HG02884 (cell line): Measurements from ENCODE around the gene KCNC3.

Experiments used
- ATAC-seq: cut with Tn5 transposase; IDR thresholded peaks from one replicate; pipeline ENCODE4 v1.9.1; 2021; ENCODE audit warnings: mild to moderate bottlenecking, moderate library complexity; ENCODE audit not compliant: unreplicated experiment

Gene KCNC3

DNA sequence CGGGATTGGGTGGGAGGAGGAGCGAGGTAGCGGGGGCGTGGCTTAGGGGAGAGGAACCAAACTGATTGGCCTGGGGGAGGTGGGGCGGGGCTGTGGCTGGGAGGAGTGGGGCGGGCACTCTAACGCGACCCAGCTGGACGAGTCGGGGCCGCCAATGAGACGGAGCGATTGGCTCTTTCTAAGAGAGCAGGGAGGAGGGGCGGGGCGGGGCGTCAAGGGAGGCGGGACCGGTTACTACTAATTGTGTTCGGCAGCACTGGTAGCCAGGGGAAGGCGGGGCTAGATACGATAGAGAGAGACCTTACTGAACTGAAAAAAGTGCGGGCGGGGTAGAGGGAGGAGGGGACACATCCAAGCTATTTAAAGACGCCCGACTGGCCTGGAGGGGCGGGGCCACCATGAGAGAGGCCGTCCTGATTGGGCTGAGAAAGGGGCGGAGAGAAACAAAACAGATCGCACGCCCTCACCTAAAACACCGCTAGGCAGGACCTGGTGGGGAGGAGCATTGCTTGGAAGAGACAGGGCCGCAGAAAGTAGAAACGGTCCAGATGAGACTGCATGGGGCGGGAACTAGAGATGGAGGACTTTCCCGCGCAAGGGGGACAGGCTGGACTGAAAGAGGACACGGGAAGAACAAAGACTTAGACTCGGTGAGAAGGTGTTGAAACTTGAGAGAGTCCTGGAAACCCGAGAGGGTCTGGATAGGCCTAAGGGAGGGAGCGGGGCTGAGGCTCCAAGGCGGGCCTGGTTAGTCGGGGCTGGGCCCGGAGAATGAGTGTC, at the start of gene KCNC3:
TSS of gene KCNC3 (minus strand) at position 232 of the 780 bp plus-strand sequence. CDS start 295 bp downstream, outside the sequence.
- ATAC-seq, result peak; percentile 47

DNA sequence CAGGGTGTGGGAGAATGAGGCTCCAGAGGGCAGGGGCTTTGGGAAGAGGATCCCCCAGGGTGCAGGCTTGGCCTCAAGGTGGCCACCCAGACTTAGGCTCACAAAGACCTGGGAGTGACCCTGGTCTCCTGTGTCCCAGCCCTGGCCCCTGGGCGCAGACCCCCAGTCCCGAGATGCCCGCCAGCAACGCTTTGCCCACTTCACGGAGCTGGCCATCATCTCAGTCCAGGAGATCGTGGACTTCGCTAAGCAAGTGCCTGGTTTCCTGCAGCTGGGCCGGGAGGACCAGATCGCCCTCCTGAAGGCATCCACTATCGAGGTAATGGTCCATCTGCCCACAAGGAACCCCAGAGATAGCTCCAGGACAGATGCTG, 49.7 kb upstream of the KCNC3 start:
- ATAC-seq, result no peak

DNA sequence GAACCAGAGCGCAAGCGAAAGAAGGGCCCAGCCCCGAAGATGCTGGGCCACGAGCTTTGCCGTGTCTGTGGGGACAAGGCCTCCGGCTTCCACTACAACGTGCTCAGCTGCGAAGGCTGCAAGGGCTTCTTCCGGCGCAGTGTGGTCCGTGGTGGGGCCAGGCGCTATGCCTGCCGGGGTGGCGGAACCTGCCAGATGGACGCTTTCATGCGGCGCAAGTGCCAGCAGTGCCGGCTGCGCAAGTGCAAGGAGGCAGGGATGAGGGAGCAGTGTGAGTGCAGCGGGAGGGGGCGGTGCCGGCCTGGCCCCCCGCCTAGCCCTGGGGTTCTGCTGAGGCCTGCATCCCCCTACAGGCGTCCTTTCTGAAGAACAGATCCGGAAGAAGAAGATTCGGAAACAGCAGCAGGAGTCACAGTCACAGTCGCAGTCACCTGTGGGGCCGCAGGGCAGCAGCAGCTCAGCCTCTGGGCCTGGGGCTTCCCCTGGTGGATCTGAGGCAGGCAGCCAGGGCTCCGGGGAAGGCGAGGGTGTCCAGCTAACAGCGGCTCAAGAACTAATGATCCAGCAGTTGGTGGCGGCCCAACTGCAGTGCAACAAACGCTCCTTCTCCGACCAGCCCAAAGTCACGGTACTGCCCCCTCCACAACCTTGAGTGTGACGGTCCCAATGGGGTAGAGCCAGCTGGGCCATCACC, 49.1 kb upstream of the KCNC3 start:
- no peak for ATAC-seq

DNA sequence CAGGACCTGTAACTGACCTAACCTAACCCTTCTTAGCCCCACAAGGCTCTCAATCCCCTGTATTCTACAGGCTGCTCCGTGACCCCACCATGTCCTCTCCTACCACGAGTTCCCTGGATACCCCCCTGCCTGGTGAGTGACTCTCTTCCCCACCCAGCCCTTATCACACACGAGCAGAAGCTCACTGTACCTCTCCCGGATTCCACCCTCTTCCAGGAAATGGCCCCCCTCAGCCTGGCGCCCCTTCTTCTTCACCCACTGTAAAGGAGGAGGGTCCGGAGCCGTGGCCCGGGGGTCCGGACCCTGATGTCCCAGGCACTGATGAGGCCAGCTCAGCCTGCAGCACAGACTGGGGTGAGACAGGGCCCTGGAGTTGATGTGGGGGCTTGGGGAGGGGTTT, 48.3 kb upstream of the KCNC3 start:
- ATAC-seq, result no peak

DNA sequence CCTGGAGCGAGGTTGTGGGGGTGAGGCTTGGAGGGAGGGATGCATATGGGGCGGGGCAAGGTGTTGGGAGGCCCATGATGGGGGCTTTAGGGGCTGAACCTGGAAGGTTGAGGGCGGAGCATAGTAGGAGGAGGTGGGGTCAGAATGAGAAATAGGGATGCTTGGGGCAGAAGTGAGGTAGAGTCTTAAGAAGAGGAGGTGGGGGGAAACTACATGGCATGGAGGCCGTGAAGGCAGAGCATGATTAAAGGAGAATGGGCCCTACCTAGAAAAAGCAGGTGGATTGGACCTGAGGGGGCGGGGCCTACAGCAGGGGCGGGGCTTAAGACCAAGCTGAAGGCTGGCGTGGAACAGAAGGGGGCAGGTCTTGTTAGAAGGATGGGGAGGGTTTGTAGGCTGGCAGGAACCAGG, 47.9 kb upstream of the KCNC3 start:
- no peak for ATAC-seq

DNA sequence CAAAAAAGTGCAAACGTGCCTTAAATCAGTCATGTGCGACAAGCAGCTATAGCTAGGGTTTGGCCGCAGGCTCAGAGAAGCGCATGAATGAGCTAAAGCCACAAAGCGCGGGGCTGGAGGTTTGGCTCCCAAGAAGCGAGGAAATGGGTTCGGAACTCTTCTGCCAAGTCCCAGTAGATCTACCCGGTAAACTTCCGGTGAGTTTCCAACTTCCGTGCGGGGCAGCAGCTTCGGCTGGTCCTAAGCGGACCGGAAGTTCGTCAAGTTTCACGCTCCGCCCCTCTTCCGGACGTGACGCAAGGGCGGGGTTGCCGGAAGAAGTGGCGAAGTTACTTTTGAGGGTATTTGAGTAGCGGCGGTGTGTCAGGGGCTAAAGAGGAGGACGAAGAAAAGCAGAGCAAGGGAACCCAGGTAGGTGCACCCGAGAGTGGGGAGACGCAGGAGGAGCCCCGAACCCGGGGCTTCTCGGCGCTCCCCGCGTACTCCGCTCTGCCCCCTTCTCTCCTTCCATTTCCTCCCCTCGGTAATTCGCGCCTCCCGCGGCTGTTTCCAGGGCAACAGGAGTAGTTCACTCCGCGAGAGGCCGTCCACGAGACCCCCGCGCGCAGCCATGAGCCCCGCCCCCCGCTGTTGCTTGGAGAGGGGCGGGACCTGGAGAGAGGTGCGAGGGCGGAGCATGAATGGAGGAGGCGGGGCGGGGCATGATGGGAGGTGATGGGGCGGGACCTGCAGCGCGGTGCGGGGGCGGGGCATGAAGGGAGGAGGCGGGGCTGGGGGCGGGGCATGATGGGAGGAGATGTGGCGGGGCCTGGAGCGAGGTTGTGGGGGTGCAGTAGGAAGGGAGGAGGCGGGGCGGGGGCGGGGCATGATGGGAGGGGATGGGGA, 47.2 kb upstream of the KCNC3 start, which contains the start of gene NR1H2:
TSS of gene NR1H2 (plus strand) at position 292 of the 885 bp plus-strand sequence. CDS start 1,149 bp downstream, outside the sequence.
- ATAC-seq, result peak; percentile 79

DNA sequence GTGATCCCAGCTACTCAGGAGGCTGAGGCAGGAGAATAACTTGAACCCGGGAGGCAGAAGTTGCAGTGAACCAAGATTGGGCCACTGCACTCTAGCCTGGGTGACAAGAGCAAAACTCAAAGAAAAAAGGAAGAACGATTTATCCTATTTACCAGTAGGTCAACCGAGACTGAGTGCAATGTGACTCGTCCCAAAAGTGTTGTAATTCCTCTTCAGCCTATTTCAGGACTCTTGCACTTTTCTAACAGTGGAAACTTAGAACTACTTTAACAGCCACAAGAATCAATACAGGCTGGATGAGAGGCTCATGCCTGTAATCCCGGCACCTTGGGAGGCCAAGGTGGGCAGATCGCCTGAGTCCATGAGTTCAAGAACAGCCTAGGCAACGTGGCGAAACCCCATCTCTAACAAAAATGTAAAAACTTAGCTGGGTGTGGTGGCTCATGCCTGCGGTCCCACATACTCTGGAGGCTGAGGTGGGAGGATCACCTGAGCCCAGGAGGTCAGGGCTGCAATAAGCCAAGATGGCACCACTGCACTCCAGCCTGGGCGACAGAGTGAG, 42.8 kb upstream of the KCNC3 start:
- no peak for ATAC-seq

DNA sequence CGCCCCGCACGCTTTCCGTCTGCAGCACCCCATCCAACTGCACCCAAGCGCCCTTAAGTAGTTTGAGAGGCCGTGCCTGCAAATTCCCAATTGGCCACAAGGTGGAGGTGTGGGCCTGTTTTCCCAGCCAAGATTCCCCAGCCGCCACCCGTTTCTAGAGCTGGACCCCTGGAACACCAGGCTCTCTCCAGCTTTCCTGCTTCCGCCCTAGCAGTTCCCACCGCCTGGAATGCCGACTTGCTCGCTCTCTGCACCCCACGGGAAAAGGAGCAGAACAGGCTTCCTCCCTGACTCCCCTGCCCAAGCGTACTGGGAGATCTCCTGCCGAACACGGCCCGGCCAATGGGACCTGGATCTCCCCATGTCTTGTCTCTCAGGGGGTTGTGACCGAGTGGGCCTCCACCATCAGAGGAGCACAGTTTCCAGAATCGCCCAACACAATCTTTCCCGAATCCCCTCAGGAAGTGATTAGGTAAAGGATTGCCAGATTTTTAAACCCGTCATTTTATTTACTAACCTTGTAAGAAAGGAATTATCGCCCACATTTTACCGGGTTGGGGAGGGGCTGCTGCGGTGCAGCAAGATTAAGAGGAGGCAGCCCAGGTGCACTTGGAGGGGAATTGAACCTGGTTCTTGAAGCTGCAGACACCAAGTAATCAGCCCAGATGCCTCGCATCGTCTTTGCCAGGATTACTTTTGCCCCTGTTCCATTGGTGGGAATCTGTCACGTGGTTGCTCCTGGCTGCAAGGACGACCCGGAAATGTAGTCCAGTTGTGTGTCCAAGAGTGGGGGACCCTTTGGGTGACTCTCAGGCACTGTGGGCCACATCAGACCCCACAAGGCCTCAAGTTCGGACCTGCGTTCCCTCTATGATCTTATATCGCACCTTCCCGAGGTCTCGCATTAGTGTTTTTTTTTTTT, 39.7 kb upstream of the KCNC3 start:
- no peak for ATAC-seq

DNA sequence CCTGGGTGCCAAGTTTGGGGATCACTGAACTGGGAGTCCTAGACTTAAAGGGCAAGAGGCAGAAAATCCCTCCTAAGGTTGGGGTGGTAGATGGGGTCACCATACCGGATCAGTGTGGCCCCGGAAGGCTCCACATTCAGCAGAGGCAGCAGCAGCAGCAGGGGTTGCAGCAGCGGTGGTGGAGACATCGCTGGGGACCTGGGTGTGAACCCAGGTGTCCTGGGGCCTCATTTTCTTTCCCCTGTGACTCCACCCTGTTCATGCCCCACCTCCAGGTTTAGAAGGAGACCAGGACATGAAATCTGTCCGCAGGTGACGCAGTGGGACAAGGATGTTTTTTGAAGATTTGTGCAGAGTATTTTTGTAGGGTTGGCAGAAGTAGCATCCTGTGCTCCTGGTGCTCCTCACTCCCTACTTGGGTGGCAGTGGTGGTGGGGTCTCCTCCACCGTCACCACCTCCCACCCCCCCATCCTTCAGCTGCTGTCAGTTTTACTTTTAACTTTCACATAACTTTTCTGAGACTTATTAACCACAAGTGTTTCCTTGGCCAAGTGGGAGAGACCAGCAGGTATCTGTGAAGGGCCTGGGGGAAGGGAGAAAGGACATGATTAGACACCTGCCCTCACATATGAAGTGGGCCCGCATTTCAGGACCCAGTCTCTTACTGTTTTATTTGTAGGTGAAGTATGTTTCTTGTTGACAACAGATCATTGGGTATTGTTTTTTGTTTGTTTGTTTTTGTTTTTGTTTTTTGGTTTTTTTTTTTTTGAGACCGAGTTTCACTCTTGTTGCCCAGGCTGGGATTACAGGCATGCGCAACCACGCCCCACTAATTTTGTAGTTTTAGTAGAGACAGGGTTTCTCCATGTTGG, 36.5 kb upstream of the KCNC3 start, which contains the start of gene NAPSA:
TSS of gene NAPSA (minus strand) at position 206 of the 873 bp plus-strand sequence. CDS start at position 188, 18 bp downstream.
- ATAC-seq, result no peak

DNA sequence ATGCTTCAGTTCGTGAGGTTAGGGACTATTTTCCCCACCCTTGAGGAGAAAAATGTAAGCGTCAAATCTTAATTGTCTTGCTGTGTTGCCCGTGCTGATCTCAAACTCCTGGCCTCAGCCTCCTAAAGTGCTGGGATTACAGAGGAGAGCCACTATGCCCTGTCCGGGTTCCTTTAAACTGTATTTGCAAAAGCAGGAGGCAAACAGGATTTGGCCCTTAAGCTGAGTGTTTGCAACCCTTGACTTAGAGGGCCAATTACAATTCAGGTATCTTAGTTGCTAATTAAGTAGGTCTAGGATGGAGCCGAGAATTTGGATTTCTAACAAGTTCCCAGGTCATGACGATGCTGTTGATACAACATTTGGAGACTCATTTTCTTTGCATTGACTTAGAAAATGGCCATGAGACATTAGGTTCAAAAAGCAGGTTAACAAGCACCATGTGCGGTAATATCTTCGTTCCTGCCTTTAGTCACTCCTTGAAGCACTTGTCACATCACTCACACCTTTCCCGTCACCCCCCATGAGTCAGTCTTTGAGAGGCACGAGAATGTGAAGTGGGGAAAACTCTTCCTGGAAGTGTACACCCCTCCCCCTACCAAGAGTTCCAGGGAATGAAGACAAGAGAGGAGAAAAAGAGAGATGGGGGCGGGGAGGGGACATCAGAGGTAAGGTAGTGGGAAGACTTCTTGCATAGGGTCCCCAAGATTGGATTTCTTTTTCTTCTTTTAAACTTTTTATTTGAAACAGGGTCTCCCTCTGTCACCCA, 33.7 kb upstream of the KCNC3 start:
- ATAC-seq, result no peak

DNA sequence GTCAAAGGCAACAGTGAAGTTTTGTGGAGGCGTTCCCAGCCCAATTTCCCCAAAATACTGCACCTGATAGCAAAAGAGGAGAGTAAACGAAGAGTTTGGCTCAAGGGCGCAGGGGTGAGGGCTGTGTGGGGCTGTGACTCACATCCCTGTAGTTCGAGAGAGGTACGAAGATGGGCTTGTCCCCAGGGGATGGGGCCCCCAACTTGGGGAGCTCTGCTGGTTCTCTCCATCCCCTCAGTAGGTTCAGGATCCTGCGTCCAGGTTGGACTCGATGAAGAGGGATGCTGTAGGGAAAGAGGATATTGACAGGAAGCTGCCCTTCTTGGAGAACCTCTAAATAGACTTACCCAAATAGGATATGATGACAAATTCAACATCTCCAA, 32.8 kb upstream of the KCNC3 start:
- ATAC-seq, result no peak

DNA sequence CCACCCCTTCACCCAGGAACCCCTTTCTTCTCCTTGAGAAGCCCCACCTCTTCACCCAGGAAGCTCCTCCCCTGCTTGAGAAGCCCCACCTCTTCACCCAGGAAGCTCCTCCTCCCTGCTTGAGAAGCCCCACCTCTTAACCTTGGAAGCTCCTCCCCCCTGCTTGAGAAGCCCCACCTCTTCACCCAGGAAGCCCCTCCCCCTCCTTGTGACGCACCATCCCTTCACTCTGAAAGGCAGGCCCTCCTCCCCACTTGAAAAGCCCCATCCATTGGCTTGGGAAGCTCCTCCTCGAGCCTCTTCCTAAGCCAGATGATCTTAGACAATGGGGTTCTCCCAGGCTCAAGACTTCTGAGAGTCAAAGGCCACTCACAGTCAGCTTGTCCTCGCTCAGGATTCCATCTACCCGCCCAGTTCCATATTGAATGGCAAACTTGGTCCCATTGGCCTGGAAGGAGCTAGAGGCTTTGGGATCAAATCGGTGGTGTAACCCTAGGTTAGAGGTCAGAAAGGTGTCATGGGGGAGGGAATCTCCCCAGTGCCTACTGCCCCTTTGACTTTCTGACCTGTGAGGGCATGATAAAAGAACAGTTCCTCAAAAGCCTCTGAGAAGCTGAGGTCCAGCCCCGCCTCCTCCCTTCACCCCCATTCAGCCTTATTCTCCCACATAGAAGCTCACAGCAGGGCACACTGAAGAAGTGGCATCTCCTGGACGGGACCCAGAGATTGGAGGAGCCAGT, 32.3 kb upstream of the KCNC3 start:
- no peak for ATAC-seq

DNA sequence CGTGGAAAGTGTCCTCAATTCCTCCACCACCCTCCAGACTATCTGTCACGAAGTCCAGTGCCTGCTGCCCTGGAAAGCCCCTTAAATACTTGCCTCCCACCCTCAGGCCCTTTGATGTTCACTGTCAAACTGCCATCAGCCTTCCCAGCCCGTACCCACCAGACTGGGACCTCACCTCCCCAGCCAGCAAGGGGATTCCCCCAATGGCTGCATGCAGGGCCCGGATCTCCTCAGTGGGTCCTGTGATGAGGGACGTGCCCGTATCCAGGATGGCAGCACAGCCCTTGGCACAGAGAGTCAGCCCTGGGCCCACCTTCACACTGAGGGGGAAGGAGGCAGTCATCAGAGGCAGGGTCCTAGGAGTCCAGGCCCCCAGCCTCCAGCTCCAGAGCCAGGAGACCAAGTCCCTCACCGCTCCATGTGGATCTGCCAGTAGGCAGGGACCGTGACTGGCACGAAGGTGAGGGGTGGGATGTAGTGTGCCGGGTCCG, 30.2 kb upstream of the KCNC3 start:
- ATAC-seq, result no peak

DNA sequence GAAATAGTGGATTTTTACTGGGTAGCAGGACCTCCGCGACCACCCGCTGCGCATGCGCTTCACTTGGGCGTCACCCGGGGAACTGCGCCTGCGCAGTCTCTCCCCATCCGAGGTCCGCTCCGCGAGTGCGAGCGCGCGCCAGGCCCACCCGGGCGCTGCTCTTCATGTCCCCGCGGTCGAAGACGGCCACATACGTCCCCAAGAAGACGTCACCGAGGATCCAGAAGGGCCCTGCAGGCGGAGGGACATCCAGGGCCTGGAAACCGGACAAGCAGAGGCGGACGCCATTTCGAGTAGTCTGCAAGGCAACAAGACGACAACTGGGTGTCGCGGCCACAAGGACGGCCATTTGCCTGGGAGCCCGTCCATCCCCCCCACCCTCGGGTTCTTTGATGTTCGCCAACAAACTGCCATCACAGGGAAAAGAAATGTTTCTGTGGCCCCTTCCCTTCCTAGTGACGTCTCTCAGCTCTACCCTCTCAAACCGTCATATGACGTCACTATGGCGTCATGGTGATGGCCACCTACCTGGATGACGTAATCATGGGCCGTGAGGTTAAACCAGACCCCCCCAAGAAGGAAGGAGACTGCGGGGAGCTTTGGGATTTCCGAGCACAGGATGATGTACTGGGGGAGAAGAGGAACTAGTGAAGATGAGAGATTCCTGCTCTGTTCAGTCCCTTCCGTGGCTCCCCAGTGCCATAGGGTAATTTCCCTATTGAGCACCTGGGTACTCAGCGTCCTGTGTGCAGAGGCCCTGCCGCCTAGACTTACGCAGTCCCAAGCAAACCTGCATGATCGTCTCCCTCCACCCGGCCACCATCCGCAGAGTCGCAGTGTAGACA, 29.5 kb upstream of the KCNC3 start:
- ATAC-seq, result no peak

DNA sequence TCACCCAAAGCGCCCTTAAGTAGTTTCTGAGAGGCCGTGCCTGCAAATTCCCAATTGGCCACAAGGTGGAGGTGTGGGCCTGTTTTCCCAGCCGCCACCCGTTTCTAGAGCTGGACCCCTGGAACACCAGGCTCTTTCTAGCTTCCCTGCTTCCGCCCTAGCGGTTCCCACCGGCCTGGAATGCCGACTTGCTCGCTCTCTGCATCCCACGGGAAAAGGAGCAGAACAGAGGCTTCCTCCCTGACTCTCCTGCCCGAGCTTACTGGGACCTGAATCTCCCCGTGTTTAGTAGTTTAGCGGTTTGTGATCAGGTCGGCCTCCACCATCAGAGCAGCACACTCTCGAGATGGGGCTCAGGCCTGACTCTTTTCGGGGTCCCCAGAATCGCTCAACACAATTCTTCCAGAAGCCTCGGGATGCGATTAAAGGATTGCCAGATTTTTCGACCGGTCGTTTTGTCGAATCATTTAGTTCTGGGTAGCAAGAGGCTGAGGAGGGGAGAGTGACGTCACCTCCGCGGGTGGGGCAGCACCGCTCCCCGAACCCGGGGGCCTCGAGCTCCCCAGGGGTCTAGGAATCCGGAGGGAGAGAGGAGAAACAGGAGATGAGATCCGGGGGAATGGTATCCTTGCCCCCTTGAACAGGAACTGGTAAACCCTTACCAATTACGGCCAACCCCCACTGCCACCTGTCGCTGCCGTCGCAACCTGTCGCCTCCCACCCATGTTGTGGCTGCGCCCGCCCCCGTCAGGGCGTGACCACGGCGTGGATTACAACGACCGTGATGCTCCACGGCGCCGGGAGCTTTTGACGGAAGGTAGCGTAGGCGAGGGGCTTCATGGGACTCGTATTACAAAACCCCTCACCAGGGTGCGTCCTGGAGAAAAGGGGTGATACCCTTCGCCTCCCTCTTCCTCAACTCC, 28.3 kb upstream of the KCNC3 start:
- ATAC-seq, result no peak
